NB4 (cell line): ENCODE measurements around the gene CELA1.

Experiments used
- DNase-seq: peaks from one replicate; pipeline ENCODE4 v3.0.0; 2010; ENCODE audit warnings: low read depth
- H3K4me3 ChIP-seq: one replicate; pipeline ENCODE4 v1.5.1; 2011; ENCODE audit warnings: mild to moderate bottlenecking, low read depth, low read length, moderate library complexity
- CTCF ChIP-seq: IDR thresholded peaks from one replicate; pipeline ENCODE4 v1.5.1; 2012; ENCODE audit warnings: low read depth, low read length
- MAX ChIP-seq: IDR thresholded peaks from 2 replicates; pipeline ENCODE4 v1.6.1; 2011; ENCODE audit warnings: low read depth, low read length
- MYC ChIP-seq: IDR thresholded peaks from 2 replicates; pipeline ENCODE4 v1.6.1; 2011; ENCODE audit warnings: low read depth, low read length
- POLR2A ChIP-seq: IDR thresholded peaks from 2 replicates; pipeline ENCODE4 v1.6.1; 2011; ENCODE audit warnings: mild to moderate bottlenecking; ENCODE audit not compliant: insufficient read length; ENCODE audit errors: extremely low read depth

CELA1 gene

GRCh38 chr12:51346581-51346980 lies at the start of gene CELA1:
Gene CELA1 (minus strand): TSS chr12:51346679. CDS start chr12:51346638, 41 bp downstream.
- no peak within 1 kb of the TSS for H3K4me3 ChIP-seq
- TF ChIP-seq MAX (no peak), POLR2A (no peak), CTCF (no peak), MYC (no peak)
- DNase-seq: no peak

- H3K4me3 ChIP-seq: no peak overlapping the region
- DNase-seq: peak; percentile 35
- TF ChIP-seq MAX (no peak), CTCF (no peak), POLR2A (no peak), MYC (no peak)
These were observed 49.1 kb upstream of the CELA1 start for GRCh38 chr12:51395283-51396230.

GRCh38 chr12:51393676-51394545 lies 47.4 kb upstream of the CELA1 start:
- peak; percentile 64 for DNase-seq
- H3K4me3 ChIP-seq: no peak overlapping the region

GRCh38 chr12:51392556-51393237 lies 46.2 kb upstream of the CELA1 start:
- no peak for DNase-seq
- no peak for TF ChIP-seq MYC
- no peak for TF ChIP-seq CTCF
- TF ChIP-seq POLR2A: no peak
- no peak for TF ChIP-seq MAX
- H3K4me3 ChIP-seq: no peak overlapping the region

More at GRCh38 chr12:51393676-51394545, 47.4 kb upstream of the CELA1 start:
- TF ChIP-seq MYC: no peak
- TF ChIP-seq CTCF: no peak
- no peak for TF ChIP-seq MAX
- no peak for TF ChIP-seq POLR2A

GRCh38 chr12:51391283-51392123 lies 45.0 kb upstream of the CELA1 start, which contains the start of gene GALNT6:
Gene GALNT6 (minus strand): TSS chr12:51391406. CDS start chr12:51379781, 11,625 bp downstream.
- TF ChIP-seq POLR2A (peak; percentile 42), MAX (no peak)
- peak within 1 kb of the TSS; percentile 68 for H3K4me3 ChIP-seq
- no peak for DNase-seq
